HG03108 (cell line): Measurements from ENCODE around the gene HIPK3.
A peak's percentile ranks its signal among the peaks of the same experiment; 100 is the strongest.
"Not testable (repeated sequence)": the region's sequence is repeated elsewhere in the genome, so short reads cannot be mapped to it uniquely, and the experiment has no call there.

ENCODE experiments used
- ATAC-seq: cut with Tn5 transposase; IDR thresholded peaks from one replicate; pipeline ENCODE4 v1.9.1; 2021; ENCODE audit warnings: moderate library complexity; ENCODE audit not compliant: unreplicated experiment

HIPK3 gene

GRCh38 chr11:33257160-33257896 is at the start of gene HIPK3:
Gene HIPK3, plus strand, starts transcription at chr11:33257381.
- ATAC-seq: peak; percentile 83

GRCh38 chr11:33207408-33207985 is 49.7 kb upstream of the HIPK3 start:
- no peak for ATAC-seq

GRCh38 chr11:33208150-33208549 is 49.0 kb upstream of the HIPK3 start:
- ATAC-seq: no peak

- ATAC-seq: no peak
These were observed 46.0 kb upstream of the HIPK3 start for GRCh38 chr11:33211153-33211552.

GRCh38 chr11:33211580-33211979 is 45.6 kb upstream of the HIPK3 start:
- no peak for ATAC-seq

GRCh38 chr11:33214187-33214586 is 43.0 kb upstream of the HIPK3 start:
- no peak for ATAC-seq

- ATAC-seq: no peak
These were observed 42.4 kb upstream of the HIPK3 start for GRCh38 chr11:33214767-33215166.

- ATAC-seq: not testable (repeated sequence)
These were observed 40.5 kb upstream of the HIPK3 start for GRCh38 chr11:33216676-33217075.

- no peak for ATAC-seq
These were observed 35.0 kb upstream of the HIPK3 start for GRCh38 chr11:33222052-33222750.

- ATAC-seq: no peak
These were observed 31.8 kb upstream of the HIPK3 start for GRCh38 chr11:33225371-33225770.

GRCh38 chr11:33227578-33228261 is 29.5 kb upstream of the HIPK3 start:
- ATAC-seq: no peak

GRCh38 chr11:33234397-33235190 is 22.6 kb upstream of the HIPK3 start:
- no peak for ATAC-seq

- ATAC-seq: no peak
These were observed 20.1 kb upstream of the HIPK3 start for GRCh38 chr11:33237039-33237597.

GRCh38 chr11:33242575-33242974 is 14.6 kb upstream of the HIPK3 start:
- no peak for ATAC-seq

GRCh38 chr11:33243654-33244053 is 13.5 kb upstream of the HIPK3 start:
- not testable (repeated sequence) for ATAC-seq

GRCh38 chr11:33248416-33248971 is 8.7 kb upstream of the HIPK3 start:
- ATAC-seq: no peak

GRCh38 chr11:33256031-33256812 is 959 bp upstream of the HIPK3 start:
- no peak for ATAC-seq

GRCh38 chr11:33256813-33257159 is 395 bp upstream of the HIPK3 start:
- no peak for ATAC-seq

- peak; percentile 34 for ATAC-seq
These were observed 883 bp downstream of the HIPK3 start for GRCh38 chr11:33257897-33258630.
